GM06990 (cell line): ENCODE data around the gene DHX16.

Source experiments
- DNase-seq: peaks from one replicate; pipeline ENCODE4 v3.0.0-alpha.2; 2011; ENCODE audit not compliant: insufficient read length; ENCODE audit errors: extremely low read depth
- H3K27me3 ChIP-seq: replicated peaks from 2 replicates; pipeline ENCODE4 v1.6.0; 2011; ENCODE audit warnings: low read length; ENCODE audit not compliant: control insufficient read depth, insufficient read depth
- H3K36me3 ChIP-seq: 2 replicates; pipeline ENCODE4 v1.5.1; 2011; ENCODE audit warnings: low read length; ENCODE audit not compliant: control insufficient read depth, insufficient read depth
- H3K4me3 ChIP-seq: replicated peaks from 2 replicates; pipeline ENCODE4 v1.5.1; 2011; ENCODE audit warnings: low read depth, mild to moderate bottlenecking, control low read depth, low read length
- TF ChIP-seq, protein P1 (sequence below): IDR thresholded peaks from 2 replicates; pipeline ENCODE4 v1.5.1; 2011; ENCODE audit warnings: low read length, control low read depth, mild to moderate bottlenecking, inconsistent platforms; ENCODE audit not compliant: insufficient read depth, poor library complexity, severe bottlenecking

DHX16 gene

GRCh38 chr6:30711758-30712380 lies 39.1 kb upstream of the DHX16 start:
- H3K27me3 ChIP-seq: no peaks in the 10 kb centered on the region
- DNase-seq: no peak
- H3K4me3 ChIP-seq: no peak overlapping the region
- TF ChIP-seq, protein P1, sequence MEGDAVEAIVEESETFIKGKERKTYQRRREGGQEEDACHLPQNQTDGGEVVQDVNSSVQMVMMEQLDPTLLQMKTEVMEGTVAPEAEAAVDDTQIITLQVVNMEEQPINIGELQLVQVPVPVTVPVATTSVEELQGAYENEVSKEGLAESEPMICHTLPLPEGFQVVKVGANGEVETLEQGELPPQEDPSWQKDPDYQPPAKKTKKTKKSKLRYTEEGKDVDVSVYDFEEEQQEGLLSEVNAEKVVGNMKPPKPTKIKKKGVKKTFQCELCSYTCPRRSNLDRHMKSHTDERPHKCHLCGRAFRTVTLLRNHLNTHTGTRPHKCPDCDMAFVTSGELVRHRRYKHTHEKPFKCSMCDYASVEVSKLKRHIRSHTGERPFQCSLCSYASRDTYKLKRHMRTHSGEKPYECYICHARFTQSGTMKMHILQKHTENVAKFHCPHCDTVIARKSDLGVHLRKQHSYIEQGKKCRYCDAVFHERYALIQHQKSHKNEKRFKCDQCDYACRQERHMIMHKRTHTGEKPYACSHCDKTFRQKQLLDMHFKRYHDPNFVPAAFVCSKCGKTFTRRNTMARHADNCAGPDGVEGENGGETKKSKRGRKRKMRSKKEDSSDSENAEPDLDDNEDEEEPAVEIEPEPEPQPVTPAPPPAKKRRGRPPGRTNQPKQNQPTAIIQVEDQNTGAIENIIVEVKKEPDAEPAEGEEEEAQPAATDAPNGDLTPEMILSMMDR: no peak
- H3K36me3 ChIP-seq: peaks cover 17% of the 10 kb centered on the region

DNA sequence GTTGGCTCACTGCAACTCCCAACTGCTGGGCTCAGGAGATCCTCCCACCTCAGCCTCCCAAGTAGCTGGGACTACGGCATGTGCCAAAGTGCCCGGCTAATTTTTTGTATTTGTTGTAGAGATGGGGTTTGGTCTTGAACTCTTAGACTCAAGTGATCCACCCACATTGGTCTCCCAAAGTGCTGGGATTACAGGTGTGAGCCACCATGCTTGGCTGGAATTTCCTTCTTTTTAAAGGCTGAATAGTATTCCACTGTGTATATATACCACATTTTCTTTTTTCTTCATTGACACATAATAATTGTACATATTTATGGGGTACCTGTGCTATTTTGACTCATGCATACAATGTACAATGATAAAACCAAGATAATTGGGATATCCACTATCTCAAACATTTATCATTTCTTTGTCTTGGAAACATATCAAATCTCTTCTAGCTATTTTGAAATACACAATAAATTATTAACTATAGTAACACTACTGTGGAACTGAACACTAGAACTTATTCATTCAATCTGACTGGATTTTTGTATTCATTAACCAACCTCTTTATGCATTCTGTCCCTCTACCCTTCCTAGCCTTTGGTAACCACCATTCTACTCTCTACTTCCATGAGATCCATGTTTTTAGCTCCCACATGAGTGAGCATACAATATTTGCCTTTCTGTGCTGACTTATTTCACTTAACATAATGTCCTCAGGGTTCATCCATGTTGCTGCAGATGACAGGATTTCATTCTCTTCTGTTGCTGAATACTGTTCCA lies 36.5 kb upstream of the DHX16 start:
- DNase-seq: no peak

GRCh38 chr6:30707281-30707850 lies 34.6 kb upstream of the DHX16 start:
- no peaks in the 10 kb centered on the region for H3K27me3 ChIP-seq
- DNase-seq: no peak
- TF ChIP-seq, protein P1: no peak
- no peak overlapping the region for H3K4me3 ChIP-seq
- H3K36me3 ChIP-seq: peaks cover 16% of the 10 kb centered on the region

More for the DNA sequence above, 36.5 kb upstream of the DHX16 start:
- Histone ChIP-seq H3K36me3 (peaks cover 21% of the 10 kb centered on the region), H3K4me3 (no peak overlapping the region), H3K27me3 (no peaks in the 10 kb centered on the region)
- TF ChIP-seq, protein P1: no peak

DNA sequence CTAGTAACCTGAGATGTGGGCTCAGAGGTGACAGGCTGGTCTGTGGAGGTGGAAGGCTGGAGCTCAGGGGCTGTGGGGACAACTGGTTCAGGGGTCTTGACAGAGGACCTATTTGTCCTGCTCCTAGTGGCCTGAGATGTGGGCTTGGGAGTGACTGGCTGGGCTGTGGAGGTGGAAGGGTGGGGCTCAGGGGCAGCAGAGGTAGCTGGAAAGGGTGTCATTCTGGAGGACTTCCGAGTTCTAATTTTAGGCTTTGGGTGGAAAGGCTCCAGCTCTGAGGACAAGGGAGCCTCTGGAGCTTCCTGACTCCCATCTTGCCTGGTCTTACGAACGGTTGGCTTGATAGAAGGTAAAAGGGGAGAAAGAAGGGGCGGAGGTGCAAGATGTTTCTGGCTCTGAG lies 32.8 kb upstream of the DHX16 start:
- TF ChIP-seq, protein P1: no peak
- DNase-seq: no peak
- H3K36me3 ChIP-seq: peaks cover 8% of the 10 kb centered on the region
- H3K27me3 ChIP-seq: no peaks in the 10 kb centered on the region
- no peak overlapping the region for H3K4me3 ChIP-seq

DNA sequence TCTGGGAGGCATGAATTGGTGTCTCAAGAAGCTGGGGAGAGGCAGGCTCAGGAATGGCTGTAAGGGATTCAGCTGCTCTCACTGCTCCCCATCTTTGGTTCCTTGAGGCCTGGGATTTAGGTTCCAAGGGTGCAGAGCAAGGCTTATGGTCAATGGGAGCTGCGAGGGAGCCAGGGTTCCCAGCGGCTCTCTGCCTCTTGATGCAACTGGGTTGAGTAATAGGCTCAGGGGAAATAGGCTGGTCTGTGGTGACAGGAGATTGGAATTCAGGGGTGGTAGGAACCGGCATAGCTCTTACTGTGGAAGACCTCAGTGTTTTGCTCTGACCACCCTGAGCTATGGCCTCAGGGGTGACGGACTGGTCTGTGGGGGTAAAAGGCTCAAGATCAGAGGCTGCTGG lies 31.0 kb upstream of the DHX16 start:
- Histone ChIP-seq H3K4me3 (no peak overlapping the region), H3K36me3 (peaks cover 11% of the 10 kb centered on the region), H3K27me3 (no peaks in the 10 kb centered on the region)
- TF ChIP-seq, protein P1: no peak
- DNase-seq: no peak
